Activated naive CD4-positive, alpha-beta T cell treated with anti-CD3 and anti-CD28 coated beads for 36 hours (primary cell): Measurements from ENCODE around the gene SAMD5. TPM values are rescaled to one million over a fixed set of nuclear protein-coding genes. Genes with fewer than 3 reads are reported as not detected.

ENCODE experiments used
- CTCF ChIA-PET: fragments of 350-600 bp; sonication (Branson Sonifier 250); formaldehyde crosslinking; loops from one replicate; lab custom pipeline; 2021; ENCODE audit warnings: antibody characterized with exemption; lab: Charles Lee
- DNase-seq: peaks from one replicate; pipeline ENCODE4 v3.0.0-alpha.2; 2020
- H3K27ac Mint-ChIP-seq: one replicate; pipeline ENCODE4 v1.8.0; 2021; ENCODE audit warnings: mild to moderate bottlenecking, mixed read lengths
- H3K27me3 Mint-ChIP-seq: one replicate; pipeline ENCODE4 v1.8.0; 2021; ENCODE audit warnings: low read depth, mixed read lengths
- H3K36me3 Mint-ChIP-seq: one replicate; pipeline ENCODE4 v1.8.0; 2021; ENCODE audit warnings: low read depth, mixed read lengths
- H3K4me1 Mint-ChIP-seq: one replicate; pipeline ENCODE4 v1.8.0; 2021; ENCODE audit warnings: low read depth, mixed read lengths
- H3K4me3 Mint-ChIP-seq: one replicate; pipeline ENCODE4 v1.8.0; 2021; ENCODE audit warnings: mild to moderate bottlenecking, moderate library complexity, mixed read lengths
- H3K9me3 Mint-ChIP-seq: one replicate; pipeline ENCODE4 v1.8.0; 2021; ENCODE audit warnings: mixed read lengths
- intact Hi-C: fragments of 100-400 bp; cut with micrococcal nuclease; formaldehyde crosslinking; loops from one replicate; pipeline ENCODE4 v1.15.1; 2023
- total RNA-seq, 2 experiments: library from RNA; stranded (reverse); gene quantifications; one replicate each; pipeline ENCODE4 v1.2.3, GENCODE V29; 2021

SAMD5 gene
- total RNA-seq: not detected

DNA sequence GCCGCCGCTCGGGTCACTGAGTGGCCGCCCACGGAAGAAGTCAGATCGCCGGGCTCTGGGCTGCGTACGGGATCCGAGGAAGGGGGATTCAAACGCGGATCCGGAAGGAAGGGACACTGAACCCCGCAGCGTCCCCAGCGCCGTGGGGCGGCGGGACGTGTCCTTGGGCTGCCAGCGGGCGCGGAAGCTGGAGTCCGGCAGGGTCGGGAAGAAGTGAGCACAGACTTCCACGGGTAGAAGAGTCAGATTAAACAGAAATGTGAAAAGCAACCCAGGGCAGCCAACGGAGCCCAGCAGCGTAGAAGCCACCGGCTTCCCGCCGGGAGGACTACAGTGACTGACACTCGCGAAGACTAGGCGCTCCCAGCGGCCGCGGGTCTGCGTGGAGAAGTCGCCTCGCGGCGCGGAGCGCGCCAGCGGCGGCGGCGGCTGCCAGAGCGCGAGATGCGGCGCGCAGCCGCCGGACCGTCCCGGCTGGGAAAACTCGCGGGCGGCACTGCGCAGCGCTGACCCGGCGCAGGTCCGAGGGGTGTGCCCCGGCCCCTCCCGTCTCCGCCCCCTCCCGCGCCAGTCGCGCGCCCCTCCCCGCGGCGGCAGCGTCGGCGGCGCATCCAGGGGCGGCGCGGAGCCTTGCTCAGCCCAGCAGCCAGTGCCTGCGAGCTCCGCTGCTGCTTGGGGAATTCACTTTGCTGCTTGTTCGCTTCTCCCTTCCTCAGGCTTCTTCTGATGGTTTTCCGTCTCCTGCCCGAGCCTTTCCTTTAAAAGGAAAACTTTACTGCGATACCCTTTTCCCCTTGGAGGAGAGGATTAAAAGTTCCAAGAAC lies at the start of gene SAMD5:
TSS of gene SAMD5 (plus strand) at position 649 of the 824 bp plus-strand sequence. CDS start 239 bp downstream, outside the sequence.
- H3K4me3 Mint-ChIP-seq: peak within 1 kb of the TSS; percentile 67
- peak; percentile 10 for DNase-seq
- CTCF ChIA-PET: interaction anchor here (2.8 to 3.3 kb wide), 2 partner anchors 657 to 672 kb away, joined by 10 to 21 read pairs; no protein-coding TSS in a partner anchor
- H3K27ac Mint-ChIP-seq: no peak within 1 kb of the TSS
- peaks cover 53% of the 10 kb centered on the region for H3K27me3 Mint-ChIP-seq
- intact Hi-C loops: loop anchor here (5.0 kb wide), 2 partner anchors 639 to 674 kb away; no protein-coding TSS in a partner anchor
- H3K36me3 Mint-ChIP-seq: no peaks in the 10 kb centered on the region
- peaks cover 12% of the 10 kb centered on the region for H3K4me1 Mint-ChIP-seq
- no peaks in the 10 kb centered on the region for H3K9me3 Mint-ChIP-seq

DNA sequence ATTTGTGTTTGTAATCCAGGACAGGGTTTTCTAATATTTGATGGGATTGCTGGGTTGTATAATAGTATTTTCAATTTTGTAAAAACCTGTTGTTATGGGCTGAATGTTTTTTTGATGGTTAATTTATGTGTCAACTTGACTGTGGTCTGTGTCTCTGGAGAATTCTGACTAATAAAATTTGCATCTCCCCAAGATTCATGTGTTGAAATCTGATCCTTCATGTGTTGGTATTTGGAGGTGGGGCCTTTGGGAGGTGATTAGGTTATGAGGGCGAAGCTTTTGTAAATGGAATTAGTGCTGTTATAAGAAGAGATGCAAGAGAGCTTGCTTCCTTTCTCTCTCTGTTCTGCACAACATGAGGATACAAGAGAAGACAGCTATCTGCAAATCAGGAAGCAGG lies 48.7 kb upstream of the SAMD5 start:
- Mint-ChIP-seq H3K4me3 (no peak overlapping the region), H3K36me3 (no peaks in the 10 kb centered on the region), H3K27me3 (peaks cover 16% of the 10 kb centered on the region), H3K27ac (no peak overlapping the region), H3K9me3 (no peaks in the 10 kb centered on the region), H3K4me1 (no peaks in the 10 kb centered on the region)
- CTCF ChIA-PET: no interaction called here
- no peak for DNase-seq
- intact Hi-C loops: no loop called here

DNA sequence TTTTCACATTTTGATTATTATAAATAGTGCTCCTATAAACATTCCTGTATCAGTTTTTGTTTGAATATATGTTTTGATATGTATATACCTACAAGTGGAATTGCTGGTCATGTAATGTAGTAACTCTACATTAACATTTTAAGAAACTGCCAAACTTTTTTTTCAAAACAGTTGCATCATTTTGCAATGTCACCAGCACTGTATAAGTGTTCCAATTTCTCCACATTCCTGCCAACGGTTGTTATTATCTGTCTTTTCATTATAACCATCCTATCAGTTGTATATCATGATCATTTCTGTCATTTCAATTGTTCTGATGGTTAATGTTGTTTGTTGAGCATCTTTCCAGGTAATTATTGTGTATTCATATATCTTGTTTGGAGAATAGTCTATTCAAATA lies 44.8 kb upstream of the SAMD5 start:
- Mint-ChIP-seq H3K27me3 (peaks cover 24% of the 10 kb centered on the region), H3K9me3 (no peaks in the 10 kb centered on the region), H3K4me3 (no peak overlapping the region), H3K4me1 (no peaks in the 10 kb centered on the region), H3K36me3 (no peaks in the 10 kb centered on the region), H3K27ac (no peak overlapping the region)
- DNase-seq: no peak
- CTCF ChIA-PET: no interaction called here
- intact Hi-C loops: no loop called here

DNA sequence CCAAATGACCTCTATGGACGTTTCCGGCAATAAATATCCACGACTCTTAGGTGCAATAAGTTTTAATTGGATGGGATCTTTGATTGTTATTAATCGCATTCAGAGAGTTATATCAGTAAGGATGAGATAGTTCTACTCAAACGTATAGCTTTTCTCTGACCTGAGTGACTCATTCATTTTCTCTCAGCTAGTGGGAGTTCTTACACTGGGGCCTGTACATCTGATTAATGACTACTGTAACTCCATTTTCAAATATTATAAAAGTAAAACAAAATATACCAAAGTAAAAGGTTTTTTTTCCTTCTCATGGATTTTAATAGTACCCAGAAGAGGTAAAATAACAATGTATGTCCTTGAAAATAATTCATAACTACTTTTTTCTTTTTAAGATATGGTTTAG lies 41.1 kb upstream of the SAMD5 start:
- Mint-ChIP-seq H3K4me3 (no peak overlapping the region), H3K4me1 (no peaks in the 10 kb centered on the region), H3K9me3 (no peaks in the 10 kb centered on the region), H3K36me3 (no peaks in the 10 kb centered on the region), H3K27me3 (peaks cover 18% of the 10 kb centered on the region), H3K27ac (no peak overlapping the region)
- intact Hi-C loops: no loop called here
- no peak for DNase-seq
- CTCF ChIA-PET: no interaction called here

DNA sequence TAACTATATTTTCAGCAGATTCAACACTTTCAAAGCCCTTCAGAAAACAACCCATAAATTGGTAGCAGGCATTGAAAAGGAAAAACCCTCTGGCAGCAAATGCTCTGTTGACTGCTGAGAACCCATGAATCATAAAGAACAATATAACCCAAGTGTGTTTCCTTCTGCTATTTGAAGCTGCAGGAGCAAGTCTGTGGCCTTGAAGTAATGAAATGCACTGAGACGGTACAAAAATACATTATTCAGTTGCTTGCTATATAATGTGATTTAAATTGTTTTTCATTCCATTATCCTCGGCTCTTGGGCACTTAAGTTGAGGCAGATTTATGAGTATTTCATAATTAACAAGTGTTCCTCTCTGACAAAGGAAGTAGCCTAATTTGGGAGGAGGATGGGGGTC lies 40.6 kb upstream of the SAMD5 start:
- no peak overlapping the region for H3K4me3 Mint-ChIP-seq
- CTCF ChIA-PET: no interaction called here
- H3K4me1 Mint-ChIP-seq: no peaks in the 10 kb centered on the region
- no peak for DNase-seq
- H3K9me3 Mint-ChIP-seq: no peaks in the 10 kb centered on the region
- intact Hi-C loops: no loop called here
- H3K36me3 Mint-ChIP-seq: no peaks in the 10 kb centered on the region
- no peak overlapping the region for H3K27ac Mint-ChIP-seq
- peaks cover 18% of the 10 kb centered on the region for H3K27me3 Mint-ChIP-seq

DNA sequence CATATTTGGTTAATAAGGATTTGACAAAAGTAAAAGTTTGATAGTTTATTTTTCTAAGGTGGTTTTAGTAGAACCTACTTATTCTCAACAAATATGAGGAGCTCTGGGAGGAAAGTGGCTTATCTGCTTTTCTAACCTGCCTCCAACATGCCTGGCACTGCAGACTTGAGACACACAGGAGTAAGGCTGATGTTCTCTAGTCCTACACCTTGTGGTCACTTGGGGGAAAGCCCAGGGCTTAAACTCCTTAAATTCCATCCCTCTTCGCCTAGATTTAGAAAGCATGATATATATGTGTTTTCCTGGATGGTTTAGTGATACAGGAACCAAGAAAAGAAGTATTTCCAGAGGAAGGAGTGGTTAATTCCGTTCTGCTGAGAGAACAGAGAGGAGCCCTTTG lies 39.9 kb upstream of the SAMD5 start:
- Mint-ChIP-seq H3K9me3 (peaks cover 2% of the 10 kb centered on the region), H3K27me3 (peaks cover 20% of the 10 kb centered on the region), H3K4me1 (no peaks in the 10 kb centered on the region), H3K27ac (no peak overlapping the region), H3K4me3 (no peak overlapping the region), H3K36me3 (no peaks in the 10 kb centered on the region)
- intact Hi-C loops: no loop called here
- DNase-seq: no peak
- CTCF ChIA-PET: no interaction called here

DNA sequence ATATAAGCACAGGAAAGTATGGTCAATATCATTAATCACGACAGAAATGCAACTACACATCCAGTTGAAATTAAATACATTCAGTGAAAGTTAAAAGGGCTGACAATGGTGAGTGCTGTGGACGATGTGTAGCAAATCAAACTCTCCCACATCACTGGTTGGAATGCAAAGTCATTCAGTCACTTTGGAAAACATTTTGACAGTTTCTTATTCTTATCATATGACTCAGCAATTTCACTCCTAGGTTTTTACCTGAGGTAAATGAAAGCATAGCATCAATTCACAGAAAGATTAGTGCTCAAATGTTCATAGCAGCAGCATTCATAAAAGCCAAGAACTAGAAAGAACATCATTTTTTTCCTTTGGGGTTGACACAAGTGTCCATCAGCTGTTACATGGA lies 28.6 kb upstream of the SAMD5 start:
- Mint-ChIP-seq H3K9me3 (peaks cover 7% of the 10 kb centered on the region), H3K4me1 (no peaks in the 10 kb centered on the region), H3K27me3 (peaks cover 3% of the 10 kb centered on the region), H3K27ac (no peak overlapping the region), H3K4me3 (no peak overlapping the region), H3K36me3 (no peaks in the 10 kb centered on the region)
- intact Hi-C loops: no loop called here
- DNase-seq: no peak
- CTCF ChIA-PET: interaction anchor here (0.6 kb wide), 1 partner anchor 387 kb away, joined by 4 read pairs; no protein-coding TSS in a partner anchor

DNA sequence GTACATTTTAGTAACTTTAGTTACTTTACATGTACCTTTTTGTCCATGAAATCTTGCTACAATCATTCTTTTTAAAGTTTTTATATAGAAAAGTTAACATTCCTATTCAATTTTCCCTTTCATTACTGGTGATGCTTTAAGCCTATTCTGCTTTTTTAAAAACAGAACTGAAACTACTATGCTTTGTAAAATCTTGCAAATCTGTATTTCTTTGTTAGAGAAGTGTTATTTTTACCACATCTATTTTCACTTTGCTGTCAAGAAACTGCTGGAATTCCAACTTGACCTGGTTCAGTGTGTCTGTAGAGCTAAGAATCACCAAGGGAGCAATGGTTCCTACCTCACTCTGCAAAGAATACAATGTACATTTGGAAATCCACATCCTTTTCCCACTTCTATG lies 21.8 kb upstream of the SAMD5 start:
- DNase-seq: no peak
- Mint-ChIP-seq H3K9me3 (peaks cover 4% of the 10 kb centered on the region), H3K4me3 (no peak overlapping the region), H3K36me3 (no peaks in the 10 kb centered on the region), H3K4me1 (no peaks in the 10 kb centered on the region), H3K27ac (no peak overlapping the region), H3K27me3 (peaks cover 8% of the 10 kb centered on the region)
- intact Hi-C loops: no loop called here
- CTCF ChIA-PET: no interaction called here

DNA sequence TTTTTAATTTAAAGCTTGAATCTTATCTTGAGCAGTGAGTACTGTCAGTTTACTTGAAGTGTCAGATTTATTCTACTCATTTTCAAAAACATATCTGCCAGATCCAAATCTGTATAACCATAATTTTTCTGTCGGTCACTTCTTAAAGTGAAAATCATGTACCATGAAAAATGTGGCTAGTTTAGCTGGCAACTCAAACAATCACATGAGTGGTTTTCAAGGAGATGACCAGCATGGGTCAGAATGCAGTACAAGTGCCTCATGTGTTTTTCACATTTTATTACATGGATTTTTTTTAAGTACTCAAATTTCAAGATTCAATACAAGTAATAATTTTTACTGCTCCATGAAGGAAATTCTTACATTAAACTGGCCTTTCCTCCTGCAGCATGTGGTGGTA lies 11.0 kb upstream of the SAMD5 start:
- no peaks in the 10 kb centered on the region for H3K4me1 Mint-ChIP-seq
- CTCF ChIA-PET: no interaction called here
- H3K27ac Mint-ChIP-seq: no peak overlapping the region

DNA sequence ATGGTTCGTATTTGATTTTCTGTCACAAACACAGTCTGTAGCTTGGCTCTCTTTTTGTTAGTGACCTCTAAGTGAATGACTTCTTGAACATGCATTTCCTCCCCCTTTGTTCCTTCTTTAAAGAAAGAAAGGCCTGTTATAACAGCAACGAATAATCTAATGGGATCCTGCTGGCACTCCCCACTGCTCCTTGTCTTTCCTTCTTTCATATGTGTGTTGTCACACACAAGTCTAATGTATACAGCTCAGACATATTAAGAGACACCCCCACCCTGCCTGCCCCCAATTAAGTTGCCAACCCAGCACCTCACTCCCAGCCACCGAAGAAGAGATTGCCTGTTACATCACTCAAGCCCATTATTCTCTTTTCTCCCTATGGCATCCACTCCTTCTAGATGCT lies 4.9 kb upstream of the SAMD5 start:
- Mint-ChIP-seq H3K27me3 (peaks cover 50% of the 10 kb centered on the region), H3K9me3 (peaks cover 2% of the 10 kb centered on the region), H3K36me3 (no peaks in the 10 kb centered on the region), H3K4me1 (peaks cover 8% of the 10 kb centered on the region), H3K27ac (no peak overlapping the region), H3K4me3 (no peak overlapping the region)
- CTCF ChIA-PET: no interaction called here
- intact Hi-C loops: no loop called here
- DNase-seq: no peak

More for the DNA sequence above, 11.0 kb upstream of the SAMD5 start:
- Mint-ChIP-seq H3K36me3 (no peaks in the 10 kb centered on the region), H3K9me3 (peaks cover 2% of the 10 kb centered on the region), H3K4me3 (no peak overlapping the region), H3K27me3 (peaks cover 26% of the 10 kb centered on the region)
- no peak for DNase-seq
- intact Hi-C loops: no loop called here

DNA sequence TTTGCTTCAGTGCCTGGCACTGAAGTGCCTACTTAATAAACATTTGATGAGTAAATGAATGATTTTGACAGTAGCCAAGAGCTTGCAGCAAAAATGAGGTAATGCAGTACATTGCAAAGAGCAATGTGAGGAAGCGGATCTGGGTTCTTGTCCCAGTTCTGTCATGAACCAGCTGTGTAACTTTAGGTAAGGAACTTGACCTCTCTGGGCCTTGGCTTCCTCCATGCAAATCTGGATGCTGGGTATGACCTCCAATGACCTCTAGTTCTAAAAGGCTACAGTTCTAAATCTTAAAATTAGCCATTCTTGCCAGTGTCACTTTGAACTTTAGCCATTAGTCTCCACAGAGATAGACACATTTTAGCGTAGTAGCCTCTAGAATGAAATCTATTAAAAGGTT lies 3.6 kb upstream of the SAMD5 start:
- peaks cover 12% of the 10 kb centered on the region for H3K4me1 Mint-ChIP-seq
- CTCF ChIA-PET: interaction anchor here (3.3 kb wide), 1 partner anchor 661 kb away, joined by 21 read pairs; no protein-coding TSS in a partner anchor
- no peak for DNase-seq
- no peaks in the 10 kb centered on the region for H3K36me3 Mint-ChIP-seq
- H3K27me3 Mint-ChIP-seq: peaks cover 56% of the 10 kb centered on the region
- intact Hi-C loops: loop anchor here (5.0 kb wide), 2 partner anchors 642 to 677 kb away; no protein-coding TSS in a partner anchor
- no peak overlapping the region for H3K4me3 Mint-ChIP-seq
- H3K9me3 Mint-ChIP-seq: no peaks in the 10 kb centered on the region
- no peak overlapping the region for H3K27ac Mint-ChIP-seq

DNA sequence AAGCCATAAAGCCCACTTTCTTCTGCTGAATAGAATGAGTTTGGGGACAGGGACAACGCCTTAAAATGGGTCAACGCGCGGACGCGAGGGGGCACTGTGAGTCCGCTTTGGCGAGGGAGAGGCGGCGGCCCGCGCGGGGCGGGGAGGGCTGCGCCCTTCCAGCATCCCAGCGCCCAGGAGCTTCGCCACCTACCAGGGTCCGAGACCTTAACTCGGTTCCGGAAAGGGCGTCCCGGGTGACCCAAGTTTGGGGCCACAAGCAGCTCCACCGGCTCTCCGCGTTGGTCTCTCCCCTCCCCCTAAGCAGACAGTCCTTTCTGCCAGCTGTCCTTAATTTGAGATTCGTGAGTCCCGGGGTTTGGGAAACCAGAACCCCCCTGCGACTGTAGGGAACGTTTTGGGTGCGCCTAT lies 1.8 kb upstream of the SAMD5 start:
- intact Hi-C loops: loop anchor here (1.0 to 5.0 kb wide), 8 partner anchors 116 to 958 kb away; no protein-coding TSS in a partner anchor
- CTCF ChIA-PET: interaction anchor here (0.6 to 3.3 kb wide), 9 partner anchors 13 to 673 kb away, joined by 3 to 21 read pairs (median 4); no protein-coding TSS in a partner anchor
- Mint-ChIP-seq H3K36me3 (no peaks in the 10 kb centered on the region), H3K27me3 (peaks cover 63% of the 10 kb centered on the region), H3K9me3 (no peaks in the 10 kb centered on the region), H3K4me1 (peaks cover 12% of the 10 kb centered on the region), H3K27ac (no peak overlapping the region), H3K4me3 (no peak overlapping the region)
- DNase-seq: peak; percentile 72
